Testis (tissue), 2 donors: ENCODE measurements around the gene KLHL10.

Source experiments
- POLR2A ChIP-seq: fragments of 450-650 bp; IDR thresholded peaks from one replicate; pipeline ENCODE4 v1.6.1; 2017; ENCODE audit warnings: antibody characterized with exemption, mild to moderate bottlenecking, moderate library complexity
- TF ChIP-seq, protein P1 (sequence below), 3 experiments: fragments of 450-650 bp in 2 of 3; fragments of 200-600 bp in 1 of 3; sonication (generic) in 1 of 3; IDR thresholded peaks; one replicate each; pipeline ENCODE4 v1.5.1; 2016 to 2019; ENCODE audit warnings: antibody characterized with exemption in 3 of 3, mild to moderate bottlenecking in 2 of 3, moderate library complexity in 1 of 3

DNA sequence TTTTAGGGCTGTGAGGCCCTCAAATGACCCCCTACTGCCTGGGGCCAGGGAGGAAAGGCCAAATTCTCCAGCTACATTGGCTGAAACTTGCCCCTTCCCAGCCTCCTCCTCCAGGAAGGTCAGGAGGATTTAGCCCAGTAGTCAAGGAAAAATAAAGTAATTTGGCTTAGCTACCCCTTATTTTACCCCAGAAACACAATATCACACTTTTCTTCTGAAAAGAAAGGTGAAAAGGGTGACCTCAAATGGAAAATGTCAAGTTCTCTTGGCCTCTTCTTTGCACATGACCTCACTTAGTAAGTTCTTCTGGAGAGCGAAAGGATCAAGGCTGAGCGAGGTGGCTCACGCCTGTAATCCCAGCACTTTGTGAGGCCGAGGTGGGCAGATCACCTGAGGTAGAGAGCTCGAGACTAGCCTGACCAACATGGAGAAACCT, 43.1 kb upstream of the KLHL10 start:
- TF ChIP-seq, protein P1, sequence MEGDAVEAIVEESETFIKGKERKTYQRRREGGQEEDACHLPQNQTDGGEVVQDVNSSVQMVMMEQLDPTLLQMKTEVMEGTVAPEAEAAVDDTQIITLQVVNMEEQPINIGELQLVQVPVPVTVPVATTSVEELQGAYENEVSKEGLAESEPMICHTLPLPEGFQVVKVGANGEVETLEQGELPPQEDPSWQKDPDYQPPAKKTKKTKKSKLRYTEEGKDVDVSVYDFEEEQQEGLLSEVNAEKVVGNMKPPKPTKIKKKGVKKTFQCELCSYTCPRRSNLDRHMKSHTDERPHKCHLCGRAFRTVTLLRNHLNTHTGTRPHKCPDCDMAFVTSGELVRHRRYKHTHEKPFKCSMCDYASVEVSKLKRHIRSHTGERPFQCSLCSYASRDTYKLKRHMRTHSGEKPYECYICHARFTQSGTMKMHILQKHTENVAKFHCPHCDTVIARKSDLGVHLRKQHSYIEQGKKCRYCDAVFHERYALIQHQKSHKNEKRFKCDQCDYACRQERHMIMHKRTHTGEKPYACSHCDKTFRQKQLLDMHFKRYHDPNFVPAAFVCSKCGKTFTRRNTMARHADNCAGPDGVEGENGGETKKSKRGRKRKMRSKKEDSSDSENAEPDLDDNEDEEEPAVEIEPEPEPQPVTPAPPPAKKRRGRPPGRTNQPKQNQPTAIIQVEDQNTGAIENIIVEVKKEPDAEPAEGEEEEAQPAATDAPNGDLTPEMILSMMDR (IDR thresholded peaks at IDR 0.05) = no peak
- TF ChIP-seq POLR2A = no peak
